H9 (cell line): Measurements from ENCODE around the gene CHD6. TPM values are rescaled to one million over a fixed set of nuclear protein-coding genes. Genes with fewer than 3 reads are reported as not detected.

Source experiments
- DNase-seq: peaks from one replicate; pipeline ENCODE4 v3.0.0-alpha.2; 2017
- H2AFZ ChIP-seq: one replicate; pipeline ENCODE4 v1.6.1; 2013; ENCODE audit warnings: mild to moderate bottlenecking, low read length, control low read depth, moderate library complexity
- H2AK5ac ChIP-seq: 2 replicates; pipeline ENCODE4 v1.6.1; 2013; ENCODE audit warnings: low read length, control low read depth, mixed read lengths; ENCODE audit not compliant: insufficient read length
- H2BK120ac ChIP-seq: one replicate; pipeline ENCODE4 v1.6.1; 2013; ENCODE audit warnings: low read depth, mild to moderate bottlenecking, low read length, control low read depth, inconsistent platforms; ENCODE audit not compliant: poor library complexity, severe bottlenecking
- H2BK12ac ChIP-seq: 2 replicates; pipeline ENCODE4 v1.6.1; 2013; ENCODE audit warnings: low read length, control low read depth, mixed read lengths, low read depth; ENCODE audit not compliant: insufficient read length
- H2BK15ac ChIP-seq: 2 replicates; pipeline ENCODE4 v1.6.1; 2013; ENCODE audit warnings: low read depth, low read length, control low read depth
- H2BK20ac ChIP-seq: one replicate; pipeline ENCODE4 v1.6.1; 2013; ENCODE audit warnings: low read depth, mild to moderate bottlenecking, low read length, control low read depth, inconsistent platforms; ENCODE audit not compliant: poor library complexity, severe bottlenecking
- H2BK5ac ChIP-seq: 2 replicates; pipeline ENCODE4 v1.6.1; 2013; ENCODE audit warnings: low read length, control low read depth, mixed read lengths; ENCODE audit not compliant: insufficient read length
- H3K14ac ChIP-seq: 2 replicates; pipeline ENCODE4 v1.6.1; 2013; ENCODE audit warnings: low read length, control low read depth; ENCODE audit not compliant: insufficient read depth
- H3K18ac ChIP-seq: 2 replicates; pipeline ENCODE4 v1.6.1; 2013; ENCODE audit warnings: low read depth, mild to moderate bottlenecking, mixed read lengths, low read length, control low read depth; ENCODE audit not compliant: insufficient read length
- H3K23ac ChIP-seq: 2 replicates; pipeline ENCODE4 v1.6.1; 2013; ENCODE audit warnings: low read length, control low read depth, mixed read lengths, low read depth; ENCODE audit not compliant: insufficient read length
- H3K23me2 ChIP-seq: 2 replicates; pipeline ENCODE4 v1.6.1; 2013; ENCODE audit warnings: low read depth, mild to moderate bottlenecking, mixed read lengths, low read length, control low read depth; ENCODE audit not compliant: insufficient read length, poor library complexity, severe bottlenecking
- H3K27ac ChIP-seq: 2 replicates; pipeline ENCODE4 v1.5.1; 2013; ENCODE audit warnings: low read length, control low read depth, mixed read lengths, low read depth; ENCODE audit not compliant: insufficient read length
- H3K27me3 ChIP-seq: 2 replicates; pipeline ENCODE4 v1.6.1; 2013; ENCODE audit warnings: low read length, control low read depth, inconsistent platforms; ENCODE audit not compliant: insufficient read depth
- H3K4ac ChIP-seq: 2 replicates; pipeline ENCODE4 v1.6.1; 2013; ENCODE audit warnings: low read depth, mild to moderate bottlenecking, control low read depth, inconsistent platforms, low read length, moderate library complexity
- H3K4me1 ChIP-seq: 2 replicates; pipeline ENCODE4 v1.6.1; 2013; ENCODE audit warnings: low read length, control low read depth, inconsistent platforms; ENCODE audit not compliant: insufficient read depth
- H3K4me2 ChIP-seq: 2 replicates; pipeline ENCODE4 v1.6.1; 2013; ENCODE audit warnings: low read length, control low read depth, mixed read lengths; ENCODE audit not compliant: insufficient read length, insufficient read depth
- H3K56ac ChIP-seq: 2 replicates; pipeline ENCODE4 v1.6.1; 2013; ENCODE audit warnings: low read depth, mild to moderate bottlenecking, mixed read lengths, low read length, control low read depth; ENCODE audit not compliant: insufficient read length
- H3K79me1 ChIP-seq: 2 replicates; pipeline ENCODE4 v1.6.1; 2013; ENCODE audit warnings: low read depth, mild to moderate bottlenecking, moderate library complexity, low read length, control low read depth, inconsistent platforms; ENCODE audit not compliant: insufficient read depth, poor library complexity, severe bottlenecking
- H3K79me2 ChIP-seq: 2 replicates; pipeline ENCODE4 v1.6.1; 2013; ENCODE audit warnings: low read length, control low read depth, inconsistent platforms; ENCODE audit not compliant: insufficient read depth
- H3K9ac ChIP-seq: 2 replicates; pipeline ENCODE4 v1.6.1; 2013; ENCODE audit warnings: low read length, control low read depth, mixed read lengths; ENCODE audit not compliant: insufficient read length; ENCODE audit errors: extremely low read depth
- H3K9me3 ChIP-seq: one replicate; pipeline ENCODE4 v1.6.1; 2013; ENCODE audit warnings: low read depth, low read length, inconsistent platforms; ENCODE audit not compliant: control insufficient read depth
- H3T11ph ChIP-seq: one replicate; pipeline ENCODE4 v1.6.1; 2013; ENCODE audit warnings: mild to moderate bottlenecking, low read length, control low read depth, inconsistent platforms
- H4K20me1 ChIP-seq: one replicate; pipeline ENCODE4 v1.6.1; 2013; ENCODE audit not compliant: control insufficient read depth, insufficient read length, insufficient read depth
- H4K5ac ChIP-seq: 2 replicates; pipeline ENCODE4 v1.6.1; 2013; ENCODE audit warnings: low read depth, mild to moderate bottlenecking, mixed read lengths, low read length, control low read depth; ENCODE audit not compliant: insufficient read length
- H4K8ac ChIP-seq: replicated peaks from 2 replicates; pipeline ENCODE4 v1.6.1; 2013; ENCODE audit warnings: low read length, control low read depth, mixed read lengths, low read depth; ENCODE audit not compliant: insufficient read length
- H4K91ac ChIP-seq: 2 replicates; pipeline ENCODE4 v1.6.1; 2013; ENCODE audit warnings: low read depth, mild to moderate bottlenecking, moderate library complexity, mixed read lengths, low read length, control low read depth; ENCODE audit not compliant: insufficient read length
- H3K27ac Mint-ChIP-seq, 3 experiments: 2 replicates in 2 of 3; 3 replicates in 1 of 3; pipeline ENCODE4 v1.8.0; 2020 to 2021; ENCODE audit warnings: mixed read lengths in 3 of 3, mild to moderate bottlenecking in 1 of 3, moderate library complexity in 1 of 3
- H3K27me3 Mint-ChIP-seq: 2 replicates; pipeline ENCODE4 v1.8.0; 2021; ENCODE audit warnings: low read depth, mild to moderate bottlenecking, moderate library complexity, mixed read lengths
- H3K36me3 Mint-ChIP-seq, 3 experiments: 2 replicates in 2 of 3; 3 replicates in 1 of 3; pipeline ENCODE4 v1.8.0; 2020 to 2021; ENCODE audit warnings: low read depth in 3 of 3, mixed read lengths in 3 of 3; ENCODE audit not compliant: insufficient read depth in 1 of 3
- H3K4me1 Mint-ChIP-seq, 2 experiments: 2 replicates each; pipeline ENCODE4 v1.8.0; 2020; ENCODE audit warnings: mixed read lengths in 2 of 2
- H3K4me3 Mint-ChIP-seq, 2 experiments: 2 replicates in 1 of 2; 3 replicates in 1 of 2; pipeline ENCODE4 v1.8.0; 2020 to 2021; ENCODE audit warnings: mild to moderate bottlenecking in 2 of 2, mixed read lengths in 2 of 2, moderate library complexity in 1 of 2
- H3K9me3 Mint-ChIP-seq, 2 experiments: 2 replicates in 1 of 2; 3 replicates in 1 of 2; pipeline ENCODE4 v1.8.0; 2020; ENCODE audit warnings: mild to moderate bottlenecking in 2 of 2, mixed read lengths in 2 of 2, moderate library complexity in 1 of 2
- CTCF ChIP-seq: fragments of 200-600 bp; sonication (generic); conservative IDR thresholded peaks from 3 replicates; pipeline ENCODE4 v1.8.0; 2021; ENCODE audit warnings: antibody characterized with exemption, mild to moderate bottlenecking
- WGBS: extraction: QIAGEN DNeasy Blood & Tissue Kit; methylation state at CpG from one replicate; pipeline ENCODE4 v1.1.7; 2013; ENCODE audit warnings: missing lambda C conversion rate, low lambda C conversion rate, mixed read lengths; ENCODE audit not compliant: insufficient read length; ENCODE audit errors: extremely low coverage; 5-methylcytosine and 5-hydroxymethylcytosine counted together
- total RNA-seq: library from RNA; stranded (reverse); gene quantifications from 2 replicates; pipeline ENCODE4 v1.2.1, GENCODE V29; 2021

Gene CHD6
- total RNA-seq, 1 experiment from 2014 or later: 51.5 TPM

DNA sequence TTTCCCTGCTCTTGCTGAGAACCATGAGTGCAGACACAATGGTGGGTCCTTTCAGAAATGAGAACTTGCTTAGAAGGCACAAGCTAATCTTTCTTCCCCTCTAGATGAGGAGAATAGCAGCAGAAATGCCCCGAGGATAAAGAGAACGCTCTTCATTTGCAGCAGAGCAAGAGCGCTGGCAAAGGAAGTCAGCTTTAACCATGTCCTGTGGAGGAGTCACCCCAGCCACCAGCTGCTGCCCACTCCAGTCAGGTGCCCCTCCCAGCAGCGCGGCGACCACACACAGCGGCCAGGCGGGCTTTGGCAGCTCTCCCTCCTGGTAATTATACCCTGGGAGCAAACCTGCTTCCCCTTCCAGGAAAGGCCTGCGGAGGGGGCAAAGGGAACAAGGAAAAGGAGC, 209.2 kb downstream of the CHD6 start:
- H3K4ac ChIP-seq: no peak overlapping the region
- no peak overlapping the region for H2BK20ac ChIP-seq
- H2AK5ac ChIP-seq: no peak overlapping the region
- no peak overlapping the region for H2AFZ ChIP-seq
- WGBS: no CpG with 5 or more reads among the region's 9 CpGs
- H2BK5ac ChIP-seq: no peak overlapping the region
- no peaks in the 10 kb centered on the region for H3K27me3 Mint-ChIP-seq
- H3K4me2 ChIP-seq: no peak overlapping the region
- no peak overlapping the region for H2BK120ac ChIP-seq
- H2BK12ac ChIP-seq: no peak overlapping the region
- no peak overlapping the region for H3K18ac ChIP-seq
- DNase-seq: no peak
- no peaks in the 10 kb centered on the region for H3K79me2 ChIP-seq
- H3K14ac ChIP-seq: no peak overlapping the region
- no peaks in the 10 kb centered on the region for H3K79me1 ChIP-seq
- no peaks in the 10 kb centered on the region for H3K9me3 Mint-ChIP-seq
- peaks cover 35 to 92% (median 89%) of the 10 kb centered on the region in 3 experiments for H3K36me3 Mint-ChIP-seq
- no peak overlapping the region for H3K56ac ChIP-seq
- no peak overlapping the region for H3K4me3 Mint-ChIP-seq
- H4K8ac ChIP-seq: no peak overlapping the region
- no peak overlapping the region for H3K27ac ChIP-seq
- H4K91ac ChIP-seq: no peak overlapping the region
- no peaks in the 10 kb centered on the region for H3K4me1 Mint-ChIP-seq
- H4K20me1 ChIP-seq: no peaks in the 10 kb centered on the region
- no peak overlapping the region for H3T11ph ChIP-seq
- H3K23me2 ChIP-seq: no peaks in the 10 kb centered on the region
- no peaks in the 10 kb centered on the region for H3K4me1 ChIP-seq
- H3K27me3 ChIP-seq: no peaks in the 10 kb centered on the region
- H3K27ac Mint-ChIP-seq: no peak overlapping the region; a peak in 1 of 7 replicates
- H3K23ac ChIP-seq: no peak overlapping the region
- H3K9ac ChIP-seq: no peak overlapping the region
- no peak overlapping the region for H2BK15ac ChIP-seq
- TF ChIP-seq CTCF: no peak
- H4K5ac ChIP-seq: no peak overlapping the region
- no peaks in the 10 kb centered on the region for H3K9me3 ChIP-seq
